HG02763 (cell line): Measurements from ENCODE around the gene RBFOX2.
"Not testable (repeated sequence)": the region's sequence is repeated elsewhere in the genome, so short reads cannot be mapped to it uniquely, and the experiment has no call there.

ENCODE experiments used
- ATAC-seq: cut with Tn5 transposase; IDR thresholded peaks from one replicate; pipeline ENCODE4 v1.9.1; 2021; ENCODE audit warnings: mild to moderate bottlenecking, moderate library complexity; ENCODE audit not compliant: unreplicated experiment

The RBFOX2 gene

DNA sequence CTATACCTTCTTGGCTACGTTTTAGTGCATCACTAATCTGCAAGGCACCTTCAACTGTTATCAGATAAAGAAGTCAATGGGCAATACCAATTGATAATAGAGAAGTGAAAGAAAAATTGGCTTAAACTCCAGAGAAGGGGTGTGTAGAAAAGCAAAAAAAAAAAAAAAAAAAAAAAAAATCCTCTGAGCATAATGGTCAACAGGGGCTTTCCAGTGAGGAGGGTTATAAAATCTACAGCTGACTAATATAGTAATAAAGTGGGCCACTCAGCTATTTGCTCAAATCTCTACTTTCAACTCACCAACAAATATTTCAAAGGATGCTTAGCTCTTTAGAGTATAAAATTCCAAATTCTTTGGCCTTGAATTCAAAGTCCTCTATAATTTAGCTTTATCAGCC, 233.1 kb downstream of the RBFOX2 start:
- no peak for ATAC-seq

DNA sequence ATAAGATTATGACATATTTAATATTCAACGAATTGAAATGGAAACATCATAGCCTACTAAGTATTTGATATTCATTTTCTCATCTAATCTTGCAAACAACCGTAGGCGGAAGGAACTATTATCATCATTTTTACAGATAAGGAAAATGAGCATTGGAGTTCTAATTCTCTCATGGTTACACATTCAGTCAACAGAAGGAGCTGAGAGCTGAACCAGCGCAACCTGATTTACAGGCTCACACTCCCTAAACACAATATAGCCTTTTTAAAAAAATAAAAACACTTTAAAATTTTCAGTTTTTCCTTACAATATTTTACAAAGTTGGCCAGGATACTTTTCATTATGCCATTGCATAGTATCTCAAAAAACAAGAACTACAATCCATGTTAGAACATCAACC, 236.1 kb downstream of the RBFOX2 start:
- ATAC-seq = no peak

DNA sequence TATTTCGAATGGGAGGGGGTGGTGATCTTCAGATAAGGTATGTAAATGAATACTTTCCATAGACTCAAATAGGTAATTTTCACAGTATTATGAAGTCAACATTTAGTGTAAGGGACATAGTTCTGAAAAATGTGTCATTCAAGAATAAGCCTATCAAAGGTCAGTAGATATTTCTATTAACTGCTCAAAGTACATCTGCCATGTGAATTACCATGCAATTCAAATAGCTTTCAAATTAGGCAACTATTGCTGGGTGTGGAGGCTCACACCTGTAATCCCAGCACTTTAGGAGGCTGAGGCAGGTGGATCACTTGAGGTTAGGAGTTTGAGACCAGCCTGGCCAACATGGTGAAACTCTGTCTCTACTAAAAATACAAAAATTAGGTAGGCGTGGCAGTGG, 236.8 kb downstream of the RBFOX2 start:
- not testable (repeated sequence) for ATAC-seq

DNA sequence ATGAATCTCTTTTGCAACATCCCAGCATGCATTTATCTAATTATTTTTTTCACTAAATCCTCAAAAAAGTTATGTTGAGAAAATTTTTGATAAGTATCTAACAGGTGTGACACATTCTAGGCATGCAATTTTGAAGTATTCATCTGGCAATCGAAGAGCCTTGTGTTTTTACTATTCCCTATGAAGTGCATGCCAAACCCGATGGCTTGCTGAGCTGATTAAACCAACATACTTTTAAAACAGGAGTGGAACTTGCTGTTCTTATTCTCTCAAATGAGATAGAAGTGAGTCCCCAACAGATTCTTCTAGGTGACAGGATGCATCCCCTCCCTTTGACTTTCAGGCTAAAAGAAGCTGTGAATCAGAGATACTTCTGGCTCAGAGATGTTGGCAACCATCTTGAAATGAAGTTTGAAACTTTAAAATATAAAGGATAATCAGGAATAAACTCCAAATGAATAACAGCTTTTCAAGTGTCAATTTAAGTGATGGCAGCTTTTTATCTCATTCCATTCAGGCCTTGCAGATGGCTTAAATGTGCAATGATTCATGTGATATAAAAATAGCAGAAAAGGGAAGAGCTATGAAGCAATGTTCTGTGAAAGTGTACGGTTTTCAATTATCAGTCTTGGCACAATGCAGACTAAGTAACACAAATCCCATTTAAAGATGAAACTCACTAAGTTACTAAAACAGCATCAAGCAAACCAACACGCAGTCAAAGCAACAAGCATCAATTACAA, 243.3 kb downstream of the RBFOX2 start:
- ATAC-seq = no peak

DNA sequence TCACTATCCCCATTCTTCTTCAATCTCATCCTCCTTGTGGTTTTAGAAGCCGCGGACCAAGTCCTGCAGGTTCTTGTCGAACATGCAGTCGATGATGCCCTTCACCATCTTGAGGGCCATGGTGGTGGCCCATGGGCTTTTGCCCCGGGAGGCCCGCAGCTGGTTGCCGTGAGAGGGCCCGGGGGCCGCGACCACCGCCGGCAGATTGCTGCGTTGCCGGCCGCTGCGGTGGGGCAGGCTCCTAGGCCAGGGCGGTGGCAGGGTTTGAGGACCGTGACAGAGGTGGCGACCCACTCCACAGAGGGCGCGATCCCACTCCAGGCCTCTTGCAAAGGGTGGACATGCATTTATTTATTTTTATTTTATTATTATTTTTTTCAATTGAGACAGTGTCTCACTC, 244.0 kb downstream of the RBFOX2 start:
- ATAC-seq = no peak

DNA sequence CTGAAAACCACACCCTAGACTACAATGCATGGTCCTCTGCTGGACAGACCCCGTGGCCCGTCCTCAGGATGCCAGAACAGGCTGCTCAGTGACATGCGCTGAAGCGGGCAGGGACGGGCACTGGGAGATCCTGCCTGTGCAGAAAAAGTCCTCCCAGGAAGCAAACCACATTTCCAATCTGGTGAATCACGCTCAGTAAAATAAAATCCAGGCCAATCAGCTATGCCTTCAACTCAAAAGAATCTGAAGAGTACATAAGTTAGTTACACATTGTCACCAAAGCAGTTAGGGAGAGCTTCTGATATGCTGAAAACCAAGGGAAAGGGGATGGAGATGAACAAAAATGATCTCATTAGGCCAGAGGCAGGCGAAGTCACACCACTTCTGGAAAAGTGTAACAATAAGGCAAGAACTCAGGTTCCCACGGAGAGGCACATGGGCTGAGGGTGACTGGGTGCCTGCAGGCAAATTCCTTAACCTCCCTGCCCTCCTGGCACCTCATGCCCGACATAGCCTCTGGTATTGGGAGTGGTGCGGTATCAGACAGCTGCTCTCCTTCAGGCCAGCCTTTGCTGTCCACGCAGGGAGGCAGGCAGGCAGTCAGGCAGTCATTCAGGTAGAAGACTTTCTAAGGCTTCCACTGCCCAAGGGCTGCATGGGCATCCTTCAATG, 244.5 kb downstream of the RBFOX2 start:
- ATAC-seq = no peak

DNA sequence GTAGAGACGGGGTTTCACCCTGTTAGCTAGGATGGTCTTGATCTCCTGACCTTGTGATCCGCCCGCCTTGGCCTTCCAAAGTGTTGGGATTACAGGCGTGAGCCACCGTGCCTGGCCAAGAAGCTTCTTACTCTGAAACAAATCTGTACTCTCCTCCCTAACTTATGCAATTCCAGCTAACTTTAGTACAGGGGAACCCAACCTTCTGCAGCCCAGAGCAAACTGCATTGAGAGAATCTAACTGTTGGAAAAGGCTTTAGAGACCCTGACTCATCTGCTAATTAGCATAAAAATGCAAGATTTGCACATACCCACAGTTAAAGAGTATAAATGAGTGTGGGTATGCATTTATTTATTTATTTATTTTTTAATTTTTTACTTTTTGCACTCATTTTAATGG, 246.1 kb downstream of the RBFOX2 start:
- ATAC-seq = no peak

DNA sequence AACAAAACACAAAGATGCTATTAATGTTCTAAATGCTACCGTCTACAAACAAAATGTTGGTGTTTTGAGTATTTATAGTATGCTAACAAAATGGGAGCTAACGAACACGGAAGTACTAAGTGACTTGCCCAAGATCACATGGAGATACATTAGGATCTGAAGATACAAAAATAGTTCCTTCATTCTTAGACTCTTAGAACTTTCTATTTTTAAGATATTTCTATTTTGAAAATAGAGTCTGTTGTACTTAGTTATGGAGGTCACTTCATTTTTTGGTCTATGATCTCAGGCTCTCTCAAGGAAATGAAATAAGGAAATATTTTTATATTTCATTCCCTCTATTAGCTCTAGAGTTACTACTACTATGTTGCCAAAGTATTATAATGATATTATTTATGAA, 246.7 kb downstream of the RBFOX2 start:
- no peak for ATAC-seq

DNA sequence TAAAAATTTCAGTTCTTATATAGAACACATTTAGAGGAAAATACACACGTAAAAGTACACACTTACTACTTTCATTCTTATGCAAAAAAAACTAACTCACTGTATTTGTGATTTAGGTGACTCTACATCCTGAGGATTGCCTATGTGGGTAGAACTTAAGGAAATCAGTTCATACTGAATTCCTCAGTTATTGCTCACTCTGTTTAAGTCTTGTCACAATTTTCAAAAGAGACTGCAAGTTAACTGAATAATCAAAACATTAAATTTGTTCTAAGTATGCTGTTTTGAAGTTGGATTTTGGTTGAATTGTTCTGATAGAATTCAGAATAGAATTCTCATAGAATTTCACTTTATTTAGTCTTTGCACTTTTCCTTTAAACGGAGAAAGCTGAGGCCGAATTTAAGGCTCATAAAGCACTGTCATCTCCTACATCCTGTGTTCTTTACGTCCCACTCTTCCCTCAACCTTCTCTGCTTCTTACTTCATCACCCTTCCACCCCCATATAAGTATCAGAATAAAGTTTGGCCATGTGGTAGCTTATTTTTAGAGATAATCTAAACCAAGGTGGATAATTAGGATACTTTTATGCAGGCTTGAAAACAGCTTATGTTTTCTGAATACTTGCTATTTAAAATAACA, 251.2 kb downstream of the RBFOX2 start:
- no peak for ATAC-seq

DNA sequence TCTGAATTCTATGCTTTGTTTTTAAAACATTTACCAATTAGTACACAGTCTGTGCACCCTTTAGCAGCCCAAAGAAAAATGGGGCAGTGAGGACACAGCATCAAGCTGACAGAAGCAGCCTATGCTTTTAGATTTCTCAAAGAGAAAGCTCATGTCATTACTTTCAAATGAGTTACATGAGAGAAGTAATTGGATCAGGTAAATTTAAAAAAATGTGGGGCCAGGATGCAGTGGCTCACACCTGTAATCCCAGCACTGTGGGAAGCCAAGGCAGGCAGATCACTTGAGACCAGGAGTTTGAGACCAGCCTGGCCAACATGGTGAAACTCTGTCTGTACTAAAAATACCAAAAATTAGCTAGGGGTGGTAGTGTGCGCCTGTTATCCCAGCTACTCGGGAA, 253.3 kb downstream of the RBFOX2 start:
- no peak for ATAC-seq

DNA sequence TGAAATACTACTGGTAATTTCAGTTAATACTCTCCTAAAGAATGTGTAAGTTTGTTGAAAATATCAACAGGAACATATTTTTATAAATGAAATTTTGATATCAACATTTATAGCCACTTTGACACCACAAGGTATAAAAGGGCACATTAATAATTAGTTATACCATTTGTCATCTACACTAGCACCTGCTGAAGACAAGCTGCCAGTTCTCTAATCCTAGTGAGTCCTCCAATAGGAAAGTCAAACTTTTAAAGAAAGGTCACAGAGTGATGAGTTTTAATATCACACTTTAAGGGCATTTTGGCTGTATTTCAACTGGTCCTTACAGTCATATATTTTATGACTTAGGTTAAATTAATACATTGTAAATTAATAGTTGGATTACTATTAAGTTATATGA, 258.6 kb downstream of the RBFOX2 start:
- ATAC-seq = no peak

DNA sequence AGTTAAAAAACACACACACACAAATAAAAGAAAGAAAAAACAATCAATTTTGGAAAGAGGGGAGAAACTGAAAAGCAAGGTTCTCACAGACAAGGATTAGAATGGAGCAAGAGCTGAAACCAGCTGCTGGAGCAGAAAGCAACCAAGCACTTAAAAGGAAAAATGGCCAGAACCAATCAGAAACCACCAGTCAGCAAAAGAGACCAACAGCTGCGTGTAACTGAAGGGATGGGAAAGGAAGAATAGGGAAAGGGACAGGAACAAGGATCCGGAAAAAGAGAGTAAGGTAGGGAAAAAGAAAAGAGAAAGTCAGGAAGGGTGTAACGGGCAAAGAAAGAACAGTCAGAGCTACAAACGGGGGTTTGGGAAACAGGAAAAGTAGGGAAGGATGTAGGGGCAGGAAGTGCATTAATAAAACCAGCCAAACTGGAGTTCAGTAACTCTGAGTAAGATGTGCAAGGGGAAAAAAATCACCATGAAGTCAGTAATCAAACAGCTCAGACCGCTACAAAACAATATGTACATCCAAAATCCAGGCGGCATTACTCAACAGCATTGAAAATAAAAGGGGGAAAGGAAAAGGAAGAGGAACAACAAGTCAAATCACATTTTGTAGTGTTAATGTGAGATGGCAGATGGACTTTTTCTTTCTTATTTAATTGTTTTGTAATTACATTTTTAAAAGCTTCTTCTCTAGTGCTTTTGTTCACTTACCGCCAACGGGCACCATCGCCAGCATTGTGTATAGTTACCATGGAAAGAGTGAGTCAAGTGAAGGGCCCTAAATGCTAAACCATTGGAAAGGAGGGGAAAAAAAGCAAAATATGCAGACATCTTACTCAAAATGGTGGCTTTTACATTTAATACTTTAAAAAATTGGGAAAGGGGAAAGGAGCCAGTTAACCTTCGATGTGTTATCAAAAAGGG, 261.7 kb downstream of the RBFOX2 start:
- ATAC-seq = no peak

DNA sequence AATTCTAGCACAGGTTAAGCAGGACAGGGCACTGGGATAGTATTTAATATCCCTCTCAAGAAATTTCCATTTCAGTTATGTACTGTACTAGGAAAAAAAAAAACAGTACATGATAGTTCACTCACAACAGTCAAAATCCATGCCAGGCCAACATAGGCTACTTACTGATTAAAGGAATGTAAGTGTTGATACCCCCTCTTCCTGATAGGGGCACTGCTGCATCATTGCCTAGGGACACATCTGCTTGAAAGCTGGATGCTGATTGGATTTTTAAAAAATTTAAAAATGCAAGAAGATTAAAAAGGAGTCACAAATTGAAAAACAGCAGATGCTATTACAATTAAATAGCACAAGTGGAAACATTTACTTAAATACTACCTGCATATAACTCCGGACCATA, 267.6 kb downstream of the RBFOX2 start:
- ATAC-seq = no peak

DNA sequence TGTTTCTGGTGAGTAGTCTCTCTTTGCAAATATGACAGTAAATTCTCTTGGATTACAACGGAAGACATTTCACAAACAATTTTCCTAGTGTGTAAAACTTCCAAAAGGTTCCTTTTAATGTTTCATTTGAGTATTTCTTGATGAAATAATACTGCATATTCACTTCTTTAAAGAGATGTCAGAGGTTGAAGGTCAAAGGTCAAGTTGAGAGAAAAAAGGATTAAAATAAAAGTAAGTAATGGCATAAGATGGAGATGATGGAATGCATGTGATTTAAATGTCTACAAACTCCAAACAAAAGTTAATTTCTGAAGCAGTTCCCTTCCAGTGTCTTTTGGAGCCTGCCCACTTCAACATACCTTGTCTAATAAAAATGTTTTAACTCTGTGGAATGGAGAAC, 270.2 kb downstream of the RBFOX2 start:
- no peak for ATAC-seq

DNA sequence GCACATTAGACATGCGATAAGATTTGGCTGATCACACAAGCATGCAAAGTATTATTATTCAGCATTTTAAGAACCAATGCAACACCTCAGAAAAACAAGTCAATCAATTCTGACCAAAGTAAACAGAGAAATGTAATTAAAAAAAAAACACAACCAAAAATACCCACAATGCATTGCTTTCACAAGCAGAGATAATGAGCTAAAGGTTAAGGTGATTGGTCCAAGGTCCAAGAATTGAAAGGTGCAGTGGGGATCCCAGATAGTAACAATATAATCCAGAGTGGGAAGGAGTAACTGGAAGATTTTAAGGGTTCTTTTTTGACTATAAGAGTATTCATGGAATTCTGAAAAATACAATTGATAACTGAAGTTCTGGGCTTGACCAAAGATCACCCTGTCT, 271.9 kb downstream of the RBFOX2 start:
- no peak for ATAC-seq

DNA sequence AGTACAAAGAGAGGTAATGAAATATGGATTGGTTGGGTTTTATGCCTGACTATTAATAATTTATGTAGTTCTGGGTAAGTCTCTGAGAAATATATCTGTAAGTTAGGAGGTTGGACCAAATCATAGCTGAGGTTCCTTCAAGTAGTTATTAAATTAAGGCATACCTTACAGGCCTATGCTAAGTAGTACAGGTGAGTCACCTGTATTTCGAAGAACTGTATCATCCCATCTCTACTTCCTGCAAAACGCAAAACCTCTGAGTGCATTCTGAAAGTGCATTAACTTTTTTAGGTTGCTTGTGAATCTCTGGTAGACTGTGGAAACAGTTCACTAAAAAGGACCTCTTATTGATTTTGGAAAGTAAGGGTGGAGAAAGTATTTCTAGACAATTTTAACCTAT, 273.9 kb downstream of the RBFOX2 start:
- ATAC-seq = no peak

DNA sequence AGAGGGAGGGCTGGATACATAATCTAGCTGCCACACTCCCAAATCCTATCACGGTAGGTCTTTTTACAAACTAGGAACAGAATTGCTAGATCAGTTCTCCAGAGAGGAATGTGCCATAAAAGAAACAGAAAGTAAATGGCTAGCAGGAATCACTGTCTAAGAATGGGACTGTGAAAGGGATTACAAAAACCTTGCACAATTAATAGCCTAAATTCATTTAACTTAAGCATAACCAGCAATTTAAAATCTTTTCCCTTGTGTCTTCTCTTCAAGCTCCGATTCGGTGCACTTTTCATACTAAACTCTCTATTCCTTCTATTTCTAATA, 275.8 kb downstream of the RBFOX2 start:
- no peak for ATAC-seq

DNA sequence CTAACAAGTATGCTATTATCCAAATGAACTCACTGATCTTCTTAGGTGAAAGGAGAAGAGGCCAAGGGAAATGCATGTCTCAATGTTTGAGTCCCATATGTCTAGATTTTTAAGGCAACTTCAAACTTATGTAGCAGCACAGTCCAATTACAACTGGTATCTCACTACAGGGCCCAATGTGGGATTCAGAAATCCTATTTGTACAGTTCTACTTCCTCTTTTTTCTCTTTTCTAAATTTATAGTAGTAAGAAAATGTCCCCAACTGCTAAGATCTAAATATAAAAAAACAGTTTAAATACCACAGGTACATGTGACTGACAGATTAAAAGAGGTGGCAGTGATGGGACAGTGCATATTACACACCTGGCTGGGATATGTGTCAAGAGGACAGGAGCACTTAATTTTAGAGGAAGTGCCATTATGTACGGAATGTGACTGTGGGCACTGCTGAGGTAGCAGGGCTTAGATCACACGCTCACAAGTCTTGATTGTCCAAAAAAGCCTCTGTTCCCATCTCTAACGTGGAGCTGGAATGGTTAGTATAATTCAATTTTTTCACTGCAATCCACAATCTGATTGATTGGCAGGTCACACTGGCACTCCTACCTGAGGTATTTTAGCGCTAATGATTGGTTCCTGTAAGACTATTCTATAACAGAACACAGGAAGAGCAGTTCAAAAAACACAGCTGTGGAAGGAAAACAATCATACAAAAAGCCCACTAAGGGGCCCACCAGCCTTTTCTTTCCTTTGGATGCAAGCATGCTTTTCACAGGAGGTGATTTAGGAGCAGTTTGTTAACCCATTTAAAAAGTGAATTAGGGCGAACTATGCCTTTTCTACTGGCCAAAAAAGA, 276.4 kb downstream of the RBFOX2 start:
- ATAC-seq = no peak

DNA sequence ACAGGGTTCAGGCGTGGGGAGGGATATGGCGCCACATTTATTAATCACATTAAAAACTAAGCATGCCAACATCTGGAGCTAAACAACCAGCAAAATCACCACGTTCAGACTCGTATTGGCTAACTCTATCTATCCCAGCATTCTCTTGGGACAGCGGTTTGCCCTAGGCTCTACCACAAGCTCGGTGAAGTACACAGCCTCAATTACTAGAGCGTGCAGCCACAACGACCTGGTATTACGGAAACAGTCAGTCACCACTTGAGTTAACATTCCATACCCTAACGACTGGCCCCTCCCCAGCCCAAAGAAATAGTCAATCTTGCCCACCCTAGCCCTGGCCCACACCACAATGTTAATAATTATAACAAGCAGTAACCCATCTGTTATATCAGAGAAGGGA, 278.8 kb downstream of the RBFOX2 start:
- ATAC-seq = peak; percentile 72

DNA sequence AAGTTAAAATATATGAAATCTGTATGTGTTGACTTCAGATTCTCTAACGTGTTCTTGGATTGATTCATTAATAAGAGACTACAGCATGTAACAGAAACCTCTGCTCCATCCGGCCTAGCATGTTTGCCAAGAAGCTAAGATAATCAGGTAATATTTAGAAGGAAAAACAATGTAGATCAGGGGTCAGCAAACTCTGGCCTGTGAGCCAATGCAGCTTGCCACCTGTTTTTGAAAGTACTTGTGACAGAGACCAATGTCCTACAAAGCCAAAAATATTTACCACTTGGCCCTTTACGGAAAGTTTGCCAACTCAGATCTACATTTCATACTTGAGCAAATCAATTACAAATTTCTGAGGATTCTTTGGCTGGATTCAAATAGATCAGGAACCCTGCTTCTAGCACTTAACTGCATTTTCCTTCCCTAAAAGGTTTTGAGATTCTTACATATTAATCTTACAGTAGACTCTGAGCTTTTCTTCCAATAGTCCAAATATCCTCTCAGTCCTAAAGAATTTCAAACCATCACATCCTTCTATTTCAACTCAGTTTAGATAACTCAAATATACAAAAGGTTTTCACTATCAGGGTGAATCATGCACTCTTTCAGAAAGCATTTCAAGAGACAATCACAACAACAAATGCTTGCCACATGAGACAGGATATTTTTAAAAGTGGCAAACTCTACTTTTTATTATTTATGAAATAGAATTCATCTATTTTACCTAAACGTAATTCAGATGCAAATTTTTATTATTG, 281.5 kb downstream of the RBFOX2 start:
- no peak for ATAC-seq
